Activated T-helper 2 cell treated with anti-CD3 and anti-CD28 coated beads, Interferon-gamma antibody, Interleukin-2, Interleukin-4, amounts not matched to agents 10 μg/mL and 5 μg/mL and 100 μg/mL, durations not matched to agents 14 hours and 24 hours and 36 hours (primary cell): ENCODE data around the gene NUB1. TPM values are rescaled to one million over a fixed set of nuclear protein-coding genes. Genes with fewer than 3 reads are reported as not detected.

Experiments used
- DNase-seq: peaks from one replicate; pipeline ENCODE4 v3.0.0; 2021; ENCODE audit warnings: low spot score
- H3K27ac Mint-ChIP-seq: one replicate; pipeline ENCODE4 v1.8.0; 2021; ENCODE audit warnings: mixed read lengths
- H3K27me3 Mint-ChIP-seq: one replicate; pipeline ENCODE4 v1.8.0; 2021; ENCODE audit warnings: low read depth, mixed read lengths
- H3K36me3 Mint-ChIP-seq: one replicate; pipeline ENCODE4 v1.8.0; 2021; ENCODE audit warnings: low read depth, mixed read lengths
- H3K4me1 Mint-ChIP-seq: one replicate; pipeline ENCODE4 v1.8.0; 2021; ENCODE audit warnings: low read depth, mixed read lengths
- H3K4me3 Mint-ChIP-seq: one replicate; pipeline ENCODE4 v1.8.0; 2021; ENCODE audit warnings: low read depth, mild to moderate bottlenecking, moderate library complexity, mixed read lengths
- H3K9me3 Mint-ChIP-seq: one replicate; pipeline ENCODE4 v1.8.0; 2021; ENCODE audit warnings: mixed read lengths
- intact Hi-C: fragments of 100-400 bp; cut with micrococcal nuclease; formaldehyde crosslinking; loops from one replicate; pipeline ENCODE4 v1.15.1; 2023
- total RNA-seq: library from RNA; stranded (reverse); gene quantifications from 2 replicates; pipeline ENCODE4 v1.2.3, GENCODE V29; 2022

The NUB1 gene
- total RNA-seq, 1 donor from 2014 or later = 57.0 TPM

DNA sequence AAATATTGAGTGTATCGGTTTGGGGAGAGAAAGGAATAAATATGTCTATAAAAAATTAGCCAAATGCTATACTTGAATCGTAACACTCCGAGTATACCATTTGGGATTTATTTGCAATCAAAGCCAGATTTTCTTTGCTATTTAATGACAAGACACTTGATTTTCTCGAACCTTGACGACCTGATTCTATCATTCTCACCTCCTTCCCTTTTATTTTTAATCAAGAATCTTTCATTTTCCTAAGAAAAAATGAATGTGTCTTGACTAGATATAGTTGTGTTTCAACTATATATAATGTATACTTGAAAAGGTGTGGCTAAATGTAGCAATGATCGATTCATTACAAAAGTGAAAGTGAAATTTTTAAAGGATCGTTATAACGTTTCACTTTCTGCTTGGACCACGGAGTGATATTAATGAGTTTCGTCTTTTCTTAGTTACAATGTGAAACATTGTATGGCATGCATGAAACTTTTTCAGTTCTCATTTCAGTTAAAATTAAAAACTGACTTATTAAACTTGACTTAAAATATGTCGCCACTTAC, 562 bp downstream of the NUB1 start:
- peaks cover 30% of the 10 kb centered on the region for H3K4me1 Mint-ChIP-seq
- peaks cover 25% of the 10 kb centered on the region for H3K36me3 Mint-ChIP-seq
- intact Hi-C loops = loop anchor here (1.0 kb wide), 1 partner anchor 8 kb away; no protein-coding TSS in a partner anchor
- H3K4me3 Mint-ChIP-seq = peak overlapping the region; percentile 82
- H3K9me3 Mint-ChIP-seq = peaks cover 9% of the 10 kb centered on the region
- peak overlapping the region; percentile 83 for H3K27ac Mint-ChIP-seq
- no peak for DNase-seq
- H3K27me3 Mint-ChIP-seq = no peaks in the 10 kb centered on the region

DNA sequence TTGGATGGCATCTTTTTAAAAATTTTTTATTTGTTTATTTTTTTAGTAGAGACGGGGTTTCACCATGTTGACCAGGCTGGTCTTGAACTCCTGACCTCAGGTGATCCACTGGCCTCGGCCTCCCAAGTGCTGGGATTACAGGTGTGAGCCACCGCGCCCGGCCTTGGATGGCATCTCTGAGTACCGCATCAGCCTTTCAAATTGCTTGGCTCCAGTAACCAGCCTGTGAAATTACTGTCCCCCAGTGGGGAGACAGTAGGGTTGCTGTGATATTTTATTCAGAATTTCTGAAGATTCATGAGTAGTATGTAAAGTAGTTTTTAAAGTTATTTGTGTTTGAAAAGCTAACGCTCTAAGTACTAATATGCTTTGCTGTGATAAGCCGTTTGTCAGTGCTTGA, 1.2 kb downstream of the NUB1 start:
- H3K27ac Mint-ChIP-seq = peak overlapping the region; percentile 83
- peaks cover 9% of the 10 kb centered on the region for H3K9me3 Mint-ChIP-seq
- no peak for DNase-seq
- no peaks in the 10 kb centered on the region for H3K27me3 Mint-ChIP-seq
- intact Hi-C loops = loop anchor here (1.0 kb wide), 1 partner anchor 7 kb away; no protein-coding TSS in a partner anchor
- H3K4me3 Mint-ChIP-seq = peak overlapping the region; percentile 82
- H3K4me1 Mint-ChIP-seq = peaks cover 32% of the 10 kb centered on the region
- peaks cover 28% of the 10 kb centered on the region for H3K36me3 Mint-ChIP-seq

DNA sequence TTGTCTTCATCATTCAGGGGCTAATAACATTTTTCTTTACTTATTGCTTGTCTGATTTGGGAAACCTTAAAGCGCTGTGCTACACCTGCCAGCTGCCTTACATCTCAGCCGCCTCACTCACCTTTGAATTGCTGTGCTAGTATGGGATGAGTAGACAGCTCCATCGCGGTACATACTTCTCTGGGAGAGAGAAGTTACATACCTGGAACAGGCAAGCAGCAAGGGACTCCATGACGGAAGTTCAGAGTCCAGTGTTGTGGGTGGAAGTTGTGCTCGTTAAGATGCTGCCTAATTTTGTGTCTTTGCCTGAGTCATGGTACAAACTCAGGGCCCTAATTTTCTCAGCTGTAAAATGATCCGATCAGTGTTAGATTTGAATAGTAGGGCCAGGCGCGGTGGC, 1.9 kb downstream of the NUB1 start:
- Mint-ChIP-seq H3K4me3 (peak overlapping the region; percentile 82), H3K27me3 (no peaks in the 10 kb centered on the region), H3K36me3 (peaks cover 33% of the 10 kb centered on the region), H3K9me3 (peaks cover 9% of the 10 kb centered on the region), H3K4me1 (peaks cover 35% of the 10 kb centered on the region), H3K27ac (peak overlapping the region; percentile 83)
- DNase-seq = no peak
- intact Hi-C loops = no loop called here

DNA sequence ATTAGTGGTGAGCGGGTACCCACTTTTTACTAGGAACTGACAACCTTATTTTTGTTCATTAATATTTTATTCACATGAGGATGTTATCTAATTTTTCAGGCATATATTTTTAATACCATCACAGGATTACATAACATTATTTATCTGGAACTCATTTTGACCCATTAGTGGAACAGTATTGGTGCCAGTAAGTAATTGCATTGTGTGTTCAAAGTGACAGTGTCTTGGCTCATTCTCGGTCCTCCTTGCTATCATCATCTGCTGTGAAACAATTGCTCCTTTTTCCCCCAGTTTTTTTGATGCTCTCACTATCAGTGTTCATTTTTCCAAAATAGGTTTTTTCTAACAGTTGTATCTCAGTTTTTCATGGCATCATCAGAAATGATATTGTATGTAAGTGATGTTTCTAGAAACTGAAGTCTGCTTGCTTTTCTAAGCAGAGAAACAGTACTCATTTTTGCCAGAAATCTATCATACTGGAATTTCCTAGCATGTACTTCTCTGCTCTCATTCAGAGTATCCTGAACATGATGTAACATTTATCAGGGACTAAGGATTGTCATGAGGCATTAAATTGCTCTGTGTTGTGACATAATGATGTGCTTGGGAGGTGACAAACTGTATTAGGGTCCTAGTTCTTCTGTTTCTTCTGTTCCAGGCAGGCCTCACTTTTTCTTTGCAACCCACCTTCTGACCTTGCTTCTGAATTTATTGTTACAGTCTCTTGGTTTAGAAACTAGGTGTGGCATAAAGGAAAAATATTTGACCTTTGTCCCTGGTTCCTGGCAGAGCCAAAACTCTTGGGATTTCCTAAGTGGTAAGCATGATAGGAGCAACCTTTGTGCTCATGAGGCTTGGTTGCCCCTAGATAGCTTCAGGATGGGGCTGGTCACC, 4.2 kb downstream of the NUB1 start:
- peak overlapping the region; percentile 29 for H3K27ac Mint-ChIP-seq
- no peaks in the 10 kb centered on the region for H3K9me3 Mint-ChIP-seq
- no peak for DNase-seq
- H3K27me3 Mint-ChIP-seq = no peaks in the 10 kb centered on the region
- H3K36me3 Mint-ChIP-seq = peaks cover 37% of the 10 kb centered on the region
- peaks cover 35% of the 10 kb centered on the region for H3K4me1 Mint-ChIP-seq
- intact Hi-C loops = no loop called here
- no peak overlapping the region for H3K4me3 Mint-ChIP-seq

DNA sequence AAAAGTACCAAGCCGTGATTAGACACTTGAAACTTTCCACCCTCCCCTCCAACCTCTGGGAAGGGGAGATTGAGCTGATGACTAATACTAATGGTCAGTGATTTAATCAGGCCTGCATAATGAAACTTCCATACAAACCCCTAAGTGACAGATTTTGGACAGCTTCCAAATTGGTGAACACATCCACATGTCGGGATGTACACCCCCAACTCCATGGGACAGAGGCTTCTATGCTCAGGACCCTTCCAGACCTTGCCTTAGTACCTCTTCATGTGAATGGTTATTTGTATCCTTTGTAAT, 4.8 kb downstream of the NUB1 start:
- intact Hi-C loops = no loop called here
- Mint-ChIP-seq H3K9me3 (no peaks in the 10 kb centered on the region), H3K4me3 (no peak overlapping the region), H3K36me3 (peaks cover 42% of the 10 kb centered on the region), H3K27ac (peak overlapping the region; percentile 29), H3K4me1 (peaks cover 38% of the 10 kb centered on the region), H3K27me3 (no peaks in the 10 kb centered on the region)
- no peak for DNase-seq

DNA sequence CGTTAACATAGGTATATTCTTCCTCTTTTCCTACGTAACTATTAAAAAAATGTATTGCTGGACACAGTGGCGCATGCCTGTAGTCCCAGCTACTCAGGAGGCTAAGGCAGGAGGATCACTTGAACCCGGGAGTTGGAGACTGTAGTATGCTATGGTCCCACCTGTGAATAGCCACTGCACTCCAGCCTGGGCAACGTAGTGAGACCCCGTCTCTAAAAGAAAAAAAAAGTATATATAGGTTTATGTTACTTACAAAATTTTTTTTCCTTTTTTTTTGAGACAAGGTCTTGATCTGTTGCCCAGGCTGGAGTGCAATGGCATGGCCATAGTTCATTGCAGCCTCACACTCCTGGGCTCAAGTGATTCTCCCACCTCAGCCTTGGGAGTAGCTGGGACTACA, 5.6 kb downstream of the NUB1 start:
- Mint-ChIP-seq H3K27ac (no peak overlapping the region), H3K4me1 (peaks cover 46% of the 10 kb centered on the region), H3K27me3 (no peaks in the 10 kb centered on the region), H3K9me3 (no peaks in the 10 kb centered on the region), H3K36me3 (peaks cover 48% of the 10 kb centered on the region), H3K4me3 (no peak overlapping the region)
- no peak for DNase-seq
- intact Hi-C loops = no loop called here

DNA sequence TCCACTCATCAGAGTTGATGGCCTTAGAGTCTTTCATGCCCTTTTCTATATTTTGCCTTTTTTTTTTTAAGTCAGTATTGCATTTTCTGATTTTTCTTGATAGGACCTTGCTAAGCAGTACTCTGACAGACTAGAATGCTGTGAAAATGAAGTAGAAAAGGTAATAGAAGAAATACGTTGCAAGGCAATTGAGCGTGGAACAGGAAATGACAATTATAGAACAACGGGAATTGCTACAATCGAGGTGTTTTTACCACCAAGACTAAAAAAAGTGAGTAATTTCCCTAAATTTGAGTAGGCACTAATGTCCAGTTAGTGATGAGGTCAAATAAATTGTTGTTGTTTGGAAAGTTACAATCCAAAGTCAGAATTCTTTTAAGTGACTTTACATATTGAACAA, 7.4 kb downstream of the NUB1 start:
- Mint-ChIP-seq H3K9me3 (no peaks in the 10 kb centered on the region), H3K27ac (peak overlapping the region; percentile 95), H3K4me1 (peaks cover 39% of the 10 kb centered on the region), H3K27me3 (no peaks in the 10 kb centered on the region), H3K36me3 (peaks cover 52% of the 10 kb centered on the region), H3K4me3 (peak overlapping the region; percentile 74)
- DNase-seq = no peak
- intact Hi-C loops = no loop called here

DNA sequence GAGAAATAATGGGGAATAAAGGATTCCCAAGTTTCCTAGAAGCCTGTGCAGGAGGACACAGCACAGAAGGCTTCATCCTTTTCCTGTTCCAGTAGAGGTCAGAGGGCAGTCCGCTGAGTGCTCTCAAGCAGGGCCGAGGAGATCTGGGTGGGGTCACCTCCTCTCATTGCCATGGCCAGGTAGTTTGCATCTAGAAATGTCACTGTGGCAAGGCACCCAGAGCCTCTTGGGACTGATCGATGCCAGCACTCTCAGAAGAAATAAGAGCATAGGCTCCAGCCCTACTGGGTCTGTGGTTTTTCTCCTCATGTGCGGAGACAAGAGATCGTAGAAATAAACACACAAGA, 7.9 kb downstream of the NUB1 start:
- H3K36me3 Mint-ChIP-seq = peaks cover 58% of the 10 kb centered on the region
- no peaks in the 10 kb centered on the region for H3K27me3 Mint-ChIP-seq
- peaks cover 39% of the 10 kb centered on the region for H3K4me1 Mint-ChIP-seq
- peak overlapping the region; percentile 95 for H3K27ac Mint-ChIP-seq
- H3K9me3 Mint-ChIP-seq = no peaks in the 10 kb centered on the region
- peak overlapping the region; percentile 74 for H3K4me3 Mint-ChIP-seq
- no peak for DNase-seq
- intact Hi-C loops = no loop called here

DNA sequence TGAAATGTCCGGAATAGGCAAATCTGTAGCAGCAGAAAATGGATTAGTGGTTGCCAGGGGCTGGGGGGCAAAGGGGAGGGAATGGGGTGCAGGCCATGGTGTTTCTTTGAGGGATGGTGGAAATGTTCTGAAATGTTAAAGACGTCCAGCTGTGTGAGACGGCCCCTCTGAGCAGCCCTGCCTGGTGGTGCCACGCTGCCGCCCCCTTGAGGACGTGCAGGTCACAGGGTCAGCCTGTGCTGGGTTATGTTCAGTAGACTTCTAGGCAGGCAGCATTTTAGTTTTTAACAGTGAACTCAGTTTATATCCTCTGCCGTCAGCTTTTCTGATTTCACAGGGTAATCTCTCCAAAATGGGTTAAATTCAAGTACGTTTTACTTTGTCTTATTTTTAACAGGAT, 9.4 kb downstream of the NUB1 start:
- Mint-ChIP-seq H3K4me1 (peaks cover 35% of the 10 kb centered on the region), H3K27me3 (no peaks in the 10 kb centered on the region), H3K36me3 (peaks cover 65% of the 10 kb centered on the region), H3K9me3 (no peaks in the 10 kb centered on the region), H3K4me3 (peak overlapping the region; percentile 54), H3K27ac (peak overlapping the region; percentile 90)
- DNase-seq = no peak
- intact Hi-C loops = loop anchor here (2.0 to 5.0 kb wide), 3 partner anchors 118 to 322 kb away; partner anchors contain the start of genes ABCB8 and CHPF2

DNA sequence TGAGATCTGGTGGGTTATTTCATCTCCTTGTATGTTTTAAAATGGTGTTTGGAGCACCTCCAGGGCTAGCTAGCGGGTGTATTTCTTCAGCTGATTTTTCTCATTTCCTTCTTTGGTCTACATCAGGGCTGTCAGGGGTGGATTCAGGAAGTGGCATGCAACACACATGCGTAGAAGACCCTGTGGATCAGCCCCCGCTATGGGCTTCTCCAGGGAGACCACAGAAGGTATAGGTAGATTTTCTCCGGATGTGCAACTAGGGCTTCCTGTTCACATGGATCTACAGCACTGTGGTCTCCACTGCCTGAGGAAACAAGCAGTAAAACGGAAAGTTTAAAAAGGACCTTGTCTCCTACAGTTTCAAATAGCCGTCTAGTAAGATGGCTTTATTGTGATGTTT, 10.4 kb downstream of the NUB1 start:
- Mint-ChIP-seq H3K9me3 (no peaks in the 10 kb centered on the region), H3K27me3 (no peaks in the 10 kb centered on the region), H3K4me1 (peaks cover 31% of the 10 kb centered on the region), H3K27ac (peak overlapping the region; percentile 90), H3K4me3 (peak overlapping the region; percentile 54), H3K36me3 (peaks cover 63% of the 10 kb centered on the region)
- intact Hi-C loops = loop anchor here (2.0 to 5.0 kb wide), 3 partner anchors 119 to 323 kb away; partner anchors contain the start of genes ABCB8 and CHPF2
- peak; percentile 59 for DNase-seq

DNA sequence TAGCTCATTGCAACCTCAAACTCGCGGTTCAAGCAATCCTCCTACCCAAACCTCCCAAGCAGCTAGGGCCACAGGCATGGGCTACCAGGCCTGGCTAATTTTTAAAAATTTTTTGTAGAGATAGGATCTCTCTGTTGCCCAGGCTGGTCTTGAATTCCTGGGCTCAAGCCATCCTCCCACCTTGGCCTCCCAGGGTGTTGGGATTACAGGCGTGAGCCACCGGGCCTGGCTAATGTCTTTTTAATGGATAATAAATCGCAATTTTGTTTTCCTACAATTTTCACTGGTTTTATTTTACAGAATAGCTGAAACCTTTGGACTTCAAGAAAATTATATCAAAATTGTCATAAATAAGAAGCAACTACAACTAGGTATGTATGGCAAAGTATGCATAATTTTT, 10.9 kb downstream of the NUB1 start:
- H3K4me3 Mint-ChIP-seq = no peak overlapping the region
- no peaks in the 10 kb centered on the region for H3K9me3 Mint-ChIP-seq
- H3K27ac Mint-ChIP-seq = peak overlapping the region; percentile 90
- H3K27me3 Mint-ChIP-seq = no peaks in the 10 kb centered on the region
- intact Hi-C loops = loop anchor here (5.0 kb wide), 1 partner anchor 280 kb away; no protein-coding TSS in a partner anchor
- DNase-seq = no peak
- peaks cover 66% of the 10 kb centered on the region for H3K36me3 Mint-ChIP-seq
- peaks cover 31% of the 10 kb centered on the region for H3K4me1 Mint-ChIP-seq

DNA sequence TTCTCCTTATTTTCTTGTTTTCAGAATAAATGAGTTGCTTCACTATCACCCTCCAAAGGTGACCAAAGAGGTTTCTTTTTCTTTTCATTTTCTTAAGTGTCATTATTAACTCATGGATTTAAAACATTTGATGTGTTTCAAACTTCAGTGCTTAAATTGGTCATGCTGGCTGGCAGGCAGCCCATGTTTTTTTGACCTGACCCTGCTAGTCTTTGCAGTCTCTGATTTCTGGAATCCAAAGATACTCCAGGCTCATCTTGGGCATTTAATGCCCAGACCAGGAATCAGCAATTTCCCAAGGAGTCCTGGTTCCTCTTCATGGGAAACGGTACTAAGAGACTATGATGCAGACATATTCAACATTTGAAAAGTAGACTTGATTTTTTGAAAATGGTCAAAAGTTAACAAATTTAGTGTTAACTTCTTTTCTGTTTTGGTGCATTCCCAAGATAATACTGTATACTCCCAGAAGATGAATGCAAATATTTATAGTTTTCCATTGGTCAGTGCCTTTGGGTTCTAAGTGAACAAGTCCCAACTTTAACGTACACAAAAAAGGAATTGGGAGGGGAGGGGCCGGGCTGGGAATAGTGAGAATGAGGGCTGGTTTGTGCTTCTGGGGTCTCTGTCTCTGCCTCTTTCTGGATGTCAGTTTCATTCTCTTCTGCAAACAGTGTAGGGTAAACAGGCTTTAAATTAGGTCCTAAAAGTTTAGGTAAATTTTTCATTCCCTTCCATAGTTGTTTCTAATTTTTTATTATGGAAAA, 19.8 kb downstream of the NUB1 start:
- intact Hi-C loops = no loop called here
- Mint-ChIP-seq H3K27ac (no peak overlapping the region), H3K36me3 (peaks cover 62% of the 10 kb centered on the region), H3K4me1 (no peaks in the 10 kb centered on the region), H3K9me3 (no peaks in the 10 kb centered on the region), H3K27me3 (no peaks in the 10 kb centered on the region), H3K4me3 (no peak overlapping the region)
- DNase-seq = no peak

DNA sequence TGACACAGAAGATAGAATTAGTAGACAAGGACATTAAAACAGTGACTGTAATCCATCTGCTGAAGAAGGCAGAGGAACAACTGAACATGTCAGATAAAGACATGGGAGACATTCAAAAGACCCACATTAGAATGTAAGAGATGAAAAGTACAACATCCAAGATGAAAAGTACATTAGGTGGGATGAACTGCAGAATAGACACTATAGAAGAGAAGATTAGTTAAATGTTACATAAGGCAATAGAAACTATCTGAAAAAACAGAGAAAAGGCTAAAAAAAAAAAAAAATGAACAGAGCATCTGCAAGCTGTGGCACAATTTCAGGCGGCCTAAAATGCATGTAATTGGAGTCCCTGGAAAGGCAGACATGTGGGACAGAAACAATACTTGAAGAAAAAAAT, 21.6 kb downstream of the NUB1 start:
- H3K27ac Mint-ChIP-seq = no peak overlapping the region
- DNase-seq = no peak
- no peak overlapping the region for H3K4me3 Mint-ChIP-seq
- H3K27me3 Mint-ChIP-seq = no peaks in the 10 kb centered on the region
- no peaks in the 10 kb centered on the region for H3K9me3 Mint-ChIP-seq
- peaks cover 56% of the 10 kb centered on the region for H3K36me3 Mint-ChIP-seq
- intact Hi-C loops = no loop called here
- peaks cover 3% of the 10 kb centered on the region for H3K4me1 Mint-ChIP-seq
